ENCODE data around the gene USP49.
A peak's percentile ranks its signal among the peaks of the same experiment; 100 is the strongest.

Gene USP49

DNA sequence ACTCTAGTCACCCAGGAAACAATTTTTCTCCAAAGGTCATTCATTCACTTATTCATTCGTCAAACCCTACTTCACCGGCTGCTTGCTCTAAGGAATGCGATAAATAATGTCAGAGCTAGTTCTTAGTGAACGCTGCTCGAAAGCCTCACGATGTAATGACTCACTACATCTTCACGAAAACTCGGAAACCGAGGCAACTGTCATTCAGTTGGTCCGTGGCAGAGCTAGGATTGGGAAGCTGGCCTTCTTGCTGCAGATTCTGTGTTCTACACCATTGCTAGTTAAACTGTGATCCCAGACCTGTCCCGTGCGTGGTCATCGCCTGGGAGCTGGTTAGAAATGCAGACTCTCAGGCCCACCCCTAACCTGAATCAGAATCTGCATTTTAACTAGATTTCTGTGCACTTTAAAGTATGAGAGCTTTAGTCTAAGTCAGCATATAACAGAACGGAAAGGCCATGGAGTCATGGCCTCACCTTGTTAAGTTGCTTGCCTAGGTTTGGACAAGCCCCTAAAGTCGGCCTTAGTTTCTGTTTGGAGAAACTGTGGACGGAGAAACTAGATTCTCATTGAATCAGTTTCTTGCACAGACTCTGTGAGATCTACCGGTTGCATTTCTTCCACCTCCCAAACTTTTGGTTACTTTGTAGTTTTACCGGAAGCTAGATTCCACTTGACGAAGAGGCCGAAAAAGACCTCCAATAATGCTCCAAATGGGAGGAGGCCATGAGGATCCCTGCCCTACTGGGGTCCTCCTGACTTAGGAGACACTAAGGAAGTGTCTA is 47.1 kb upstream of the USP49 start:
- Histone ChIP-seq H4K20me1 (ENCODE audit: insufficient read depth, low read length) (peaks cover 17% of the 10 kb centered on the region), H3K4me1 (ENCODE audit: insufficient read depth, low read length) (peaks cover 44% of the 10 kb centered on the region), H3K27me3 (ENCODE audit: insufficient read depth, low read length, poor library complexity) (no peaks in the 10 kb centered on the region), H3K4me2 (ENCODE audit: insufficient read depth, low read length) (peak overlapping the region; percentile 81), H3K4me3 (ENCODE audit: low read depth in 1 of 2, low read length in 2 of 2) (peak overlapping the region; percentile 36 to 86; a peak in 3 of 4 replicates), H3K36me3 (ENCODE audit: insufficient read depth, low read length) (peaks cover 43% of the 10 kb centered on the region), H2AFZ (ENCODE audit: low read depth, low read length) (peak overlapping the region; percentile 40), H3K79me2 (ENCODE audit: insufficient read depth, low read length) (peaks cover 72% of the 10 kb centered on the region), H3K9me3 (ENCODE audit: insufficient read depth, low read length, severe bottlenecking) (no peaks in the 10 kb centered on the region), H3K9ac (ENCODE audit: low read depth, low read length) (peak overlapping the region; percentile 99), H3K27ac (ENCODE audit: low read length) (peak overlapping the region; percentile 100)
- DNase-seq (peak; percentile 32), ATAC-seq (ENCODE audit: insufficient read depth, low read depth) (no peak)
- TF ChIP-seq EZH2 (IDR thresholded peaks at IDR 0.05; ENCODE audit: borderline replicate concordance, low read depth, low read length, severe bottlenecking) = no peak
- TF ChIP-seq, protein P1, sequence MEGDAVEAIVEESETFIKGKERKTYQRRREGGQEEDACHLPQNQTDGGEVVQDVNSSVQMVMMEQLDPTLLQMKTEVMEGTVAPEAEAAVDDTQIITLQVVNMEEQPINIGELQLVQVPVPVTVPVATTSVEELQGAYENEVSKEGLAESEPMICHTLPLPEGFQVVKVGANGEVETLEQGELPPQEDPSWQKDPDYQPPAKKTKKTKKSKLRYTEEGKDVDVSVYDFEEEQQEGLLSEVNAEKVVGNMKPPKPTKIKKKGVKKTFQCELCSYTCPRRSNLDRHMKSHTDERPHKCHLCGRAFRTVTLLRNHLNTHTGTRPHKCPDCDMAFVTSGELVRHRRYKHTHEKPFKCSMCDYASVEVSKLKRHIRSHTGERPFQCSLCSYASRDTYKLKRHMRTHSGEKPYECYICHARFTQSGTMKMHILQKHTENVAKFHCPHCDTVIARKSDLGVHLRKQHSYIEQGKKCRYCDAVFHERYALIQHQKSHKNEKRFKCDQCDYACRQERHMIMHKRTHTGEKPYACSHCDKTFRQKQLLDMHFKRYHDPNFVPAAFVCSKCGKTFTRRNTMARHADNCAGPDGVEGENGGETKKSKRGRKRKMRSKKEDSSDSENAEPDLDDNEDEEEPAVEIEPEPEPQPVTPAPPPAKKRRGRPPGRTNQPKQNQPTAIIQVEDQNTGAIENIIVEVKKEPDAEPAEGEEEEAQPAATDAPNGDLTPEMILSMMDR (IDR thresholded peaks at IDR 0.05; ENCODE audit: borderline replicate concordance, extremely low read depth, low read length, poor library complexity, severe bottlenecking) = no peak

GRCh38 chr6:41941280-41942066 is 46.3 kb upstream of the USP49 start, which contains the start of gene CCND3:
Gene CCND3 (minus strand): TSS chr6:41941808. CDS start chr6:41941649, 159 bp downstream.
- peak within 1 kb of the TSS; percentile 100 for H3K27ac ChIP-seq (ENCODE audit: low read length)
- H3K79me2 ChIP-seq (ENCODE audit: insufficient read depth, low read length) = peaks cover 78% of the 10 kb centered on the region
- peaks cover 52% of the 10 kb centered on the region for H3K4me1 ChIP-seq (ENCODE audit: insufficient read depth, low read length)
- peaks cover 17% of the 10 kb centered on the region for H4K20me1 ChIP-seq (ENCODE audit: insufficient read depth, low read length)
- peak within 1 kb of the TSS; percentile 40 for H2AFZ ChIP-seq (ENCODE audit: low read depth, low read length)
- DNase-seq = peak; percentile 93
- H3K27me3 ChIP-seq (ENCODE audit: insufficient read depth, low read length, poor library complexity) = no peaks in the 10 kb centered on the region
- TF ChIP-seq EZH2 (IDR thresholded peaks at IDR 0.05; ENCODE audit: borderline replicate concordance, low read depth, low read length, severe bottlenecking) = no peak
- TF ChIP-seq, protein P1 (IDR thresholded peaks at IDR 0.05; ENCODE audit: borderline replicate concordance, extremely low read depth, low read length, poor library complexity, severe bottlenecking) = no peak
- ATAC-seq (ENCODE audit: insufficient read depth, low read depth) = peak; percentile 45
- peak within 1 kb of the TSS; percentile 99 for H3K9ac ChIP-seq (ENCODE audit: low read depth, low read length)
- peak within 1 kb of the TSS; percentile 86 to 93 for H3K4me3 ChIP-seq (ENCODE audit: low read depth in 1 of 2, low read length in 2 of 2)
- peak within 1 kb of the TSS; percentile 82 for H3K4me2 ChIP-seq (ENCODE audit: insufficient read depth, low read length)
- peaks cover 51% of the 10 kb centered on the region for H3K36me3 ChIP-seq (ENCODE audit: insufficient read depth, low read length)
- no peaks in the 10 kb centered on the region for H3K9me3 ChIP-seq (ENCODE audit: insufficient read depth, low read length, severe bottlenecking)

- peaks cover 19% of the 10 kb centered on the region for H4K20me1 ChIP-seq (ENCODE audit: insufficient read depth, low read length)
- peak overlapping the region; percentile 100 for H3K27ac ChIP-seq (ENCODE audit: low read length)
- peaks cover 78% of the 10 kb centered on the region for H3K79me2 ChIP-seq (ENCODE audit: insufficient read depth, low read length)
- no peaks in the 10 kb centered on the region for H3K9me3 ChIP-seq (ENCODE audit: insufficient read depth, low read length, severe bottlenecking)
- peak overlapping the region; percentile 86 to 93 for H3K4me3 ChIP-seq (ENCODE audit: low read depth in 1 of 2, low read length in 2 of 2)
- peaks cover 58% of the 10 kb centered on the region for H3K4me1 ChIP-seq (ENCODE audit: insufficient read depth, low read length)
- no peak for ATAC-seq (ENCODE audit: insufficient read depth, low read depth)
- H3K27me3 ChIP-seq (ENCODE audit: insufficient read depth, low read length, poor library complexity) = no peaks in the 10 kb centered on the region
- H3K36me3 ChIP-seq (ENCODE audit: insufficient read depth, low read length) = peaks cover 54% of the 10 kb centered on the region
- DNase-seq = peak; percentile 95
- H3K4me2 ChIP-seq (ENCODE audit: insufficient read depth, low read length) = peak overlapping the region; percentile 82
- TF ChIP-seq, protein P1 (IDR thresholded peaks at IDR 0.05; ENCODE audit: borderline replicate concordance, extremely low read depth, low read length, poor library complexity, severe bottlenecking) = peak; percentile 18
- no peak for TF ChIP-seq EZH2 (IDR thresholded peaks at IDR 0.05; ENCODE audit: borderline replicate concordance, low read depth, low read length, severe bottlenecking)
- H2AFZ ChIP-seq (ENCODE audit: low read depth, low read length) = no peak overlapping the region
- peak overlapping the region; percentile 99 for H3K9ac ChIP-seq (ENCODE audit: low read depth, low read length)
Observed at GRCh38 chr6:41940759-41941279, 45.6 kb upstream of the USP49 start.

Data from DND-41 (cell line).